CD1c-positive myeloid dendritic cell (primary cell): ENCODE results near the gene EIF2B5.

Experiments
- DNase-seq: peaks from one replicate; pipeline ENCODE4 v3.0.0-alpha.2; 2016; ENCODE audit errors: extremely low spot score

The EIF2B5 gene

GRCh38 chr3:184173374-184173722 is 38.2 kb downstream of the EIF2B5 start:
- DNase-seq: no peak

- DNase-seq: no peak
These were observed 39.1 kb downstream of the EIF2B5 start for GRCh38 chr3:184174284-184174645.

GRCh38 chr3:184174646-184175492 is 39.7 kb downstream of the EIF2B5 start, which contains the start of gene AP2M1:
Gene AP2M1, plus strand, starts transcription at chr3:184174855. Its CDS starts 2,139 bp downstream, at chr3:184176994.
- DNase-seq: peak; percentile 100

- no peak for DNase-seq
These were observed 40.3 kb downstream of the EIF2B5 start for GRCh38 chr3:184175506-184175905.

GRCh38 chr3:184175981-184176376 is 40.8 kb downstream of the EIF2B5 start:
- DNase-seq: no peak

- DNase-seq: peak; percentile 80
These were observed 41.5 kb downstream of the EIF2B5 start for GRCh38 chr3:184176377-184177330.

GRCh38 chr3:184177331-184177731 is 42.2 kb downstream of the EIF2B5 start:
- peak; percentile 70 for DNase-seq

- DNase-seq: no peak
These were observed 42.7 kb downstream of the EIF2B5 start for GRCh38 chr3:184177767-184178306.

GRCh38 chr3:184178521-184179138 is 43.5 kb downstream of the EIF2B5 start:
- peak; percentile 81 for DNase-seq

- DNase-seq: peak; percentile 39
These were observed 45.0 kb downstream of the EIF2B5 start for GRCh38 chr3:184180165-184180564.

- DNase-seq: no peak
These were observed 46.4 kb downstream of the EIF2B5 start for GRCh38 chr3:184181596-184181995.

- DNase-seq: no peak
These were observed 48.5 kb downstream of the EIF2B5 start for GRCh38 chr3:184183679-184184078.

- DNase-seq: no peak
These were observed 49.5 kb downstream of the EIF2B5 start for GRCh38 chr3:184184546-184185230.

- DNase-seq: peak; percentile 100
These were observed 50.5 kb downstream of the EIF2B5 start for GRCh38 chr3:184185461-184186183.

- DNase-seq: no peak
These were observed 51.2 kb downstream of the EIF2B5 start, which contains the start of gene ABCF3 for GRCh38 chr3:184186184-184186901. Gene ABCF3, plus strand, starts transcription at chr3:184186199. Its CDS starts 9 bp downstream, at chr3:184186208.

GRCh38 chr3:184186902-184187207 is 51.7 kb downstream of the EIF2B5 start:
- no peak for DNase-seq

- no peak for DNase-seq
These were observed 52.9 kb downstream of the EIF2B5 start for GRCh38 chr3:184188080-184188479.

GRCh38 chr3:184189421-184189820 is 54.3 kb downstream of the EIF2B5 start:
- DNase-seq: no peak

GRCh38 chr3:184192889-184193288 is 57.7 kb downstream of the EIF2B5 start:
- no peak for DNase-seq

GRCh38 chr3:184193991-184194539 is 58.9 kb downstream of the EIF2B5 start:
- DNase-seq: no peak
